GM18520 (cell line): ENCODE data around the gene ZNF124.
"Not testable (repeated sequence)": the region's sequence is repeated elsewhere in the genome, so short reads cannot be mapped to it uniquely, and the experiment has no call there.

Experiments
- ATAC-seq: cut with Tn5 transposase; IDR thresholded peaks from one replicate; pipeline ENCODE4 v1.9.1; 2021; ENCODE audit not compliant: unreplicated experiment

ZNF124 gene

DNA sequence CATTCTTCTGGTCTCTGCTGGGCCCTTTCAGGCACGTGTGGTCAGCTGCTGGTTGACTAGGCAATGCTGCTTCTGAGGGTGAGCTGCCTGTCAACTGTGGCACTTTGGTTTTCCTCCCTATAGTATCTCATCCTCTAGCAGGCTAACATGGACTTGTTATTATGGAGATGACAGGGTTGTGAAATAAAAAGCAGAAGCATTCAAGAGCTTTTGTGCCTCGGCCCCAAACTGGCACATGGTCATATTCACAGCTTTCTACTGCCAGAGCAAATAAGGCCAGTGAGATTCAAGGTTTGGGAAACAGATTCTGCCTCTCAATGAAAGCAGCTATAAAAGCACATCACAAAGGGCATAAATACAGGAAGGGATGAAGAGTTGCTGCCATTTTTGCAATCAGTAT lies 1.6 kb upstream of the ZNF124 start:
- no peak for ATAC-seq

DNA sequence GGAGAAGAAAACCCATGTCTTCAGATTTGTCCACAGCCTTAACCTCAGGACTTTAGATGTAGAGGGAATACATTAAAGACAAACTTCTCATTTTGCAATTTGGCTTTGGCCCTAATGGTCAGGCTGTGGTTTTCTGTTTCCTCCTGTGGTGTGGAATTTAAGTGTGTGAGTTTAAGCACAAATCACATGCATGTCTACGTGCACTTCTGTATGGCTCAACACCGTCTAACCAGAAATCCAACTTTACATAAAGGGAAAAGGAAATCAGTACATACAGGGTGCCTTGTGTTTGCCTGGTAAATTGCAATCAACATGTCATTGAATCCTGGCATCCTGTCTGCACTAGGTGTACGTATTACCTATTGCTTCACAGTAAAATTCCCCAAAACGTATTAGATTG lies 1.2 kb upstream of the ZNF124 start:
- ATAC-seq = no peak

DNA sequence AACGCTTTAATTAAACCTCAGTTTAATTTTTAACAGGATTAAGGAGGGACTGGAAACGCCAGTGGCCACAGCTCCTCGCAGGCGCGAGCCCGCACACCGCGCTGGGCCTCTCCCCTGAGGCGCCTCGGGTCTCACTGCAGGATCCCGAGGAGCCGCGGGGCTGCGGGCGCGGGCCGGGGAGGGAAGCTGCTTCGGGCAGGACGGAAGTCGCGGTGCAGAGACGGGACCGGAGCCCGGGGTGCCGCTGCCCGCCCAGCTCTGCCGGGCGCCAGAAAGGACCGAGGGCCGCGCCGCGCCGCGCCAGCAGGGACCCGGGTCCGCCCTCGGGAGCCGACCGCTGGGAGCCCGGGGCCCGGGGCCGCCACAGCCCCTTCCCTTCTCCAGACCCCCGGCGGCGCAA lies 377 bp downstream of the ZNF124 start:
- ATAC-seq = peak; percentile 18

DNA sequence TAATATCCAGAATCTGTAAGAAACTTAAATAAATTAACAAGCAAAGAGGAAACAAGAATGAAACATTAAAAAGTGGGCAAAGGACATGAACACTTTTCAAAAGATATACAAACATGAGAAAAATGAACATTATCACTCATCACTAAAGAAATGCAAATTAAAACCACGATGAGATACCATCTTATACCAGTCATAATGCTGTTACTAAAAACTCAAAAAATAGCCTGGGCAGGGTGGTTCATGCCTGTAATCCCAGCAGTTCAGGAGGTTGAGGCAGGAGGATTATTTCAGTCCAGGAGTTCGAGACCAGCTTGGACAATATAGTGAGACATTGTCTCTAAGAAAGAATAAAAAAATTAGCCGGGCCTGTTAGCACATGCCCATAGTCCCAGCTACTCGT lies 6.1 kb downstream of the ZNF124 start:
- no peak for ATAC-seq

DNA sequence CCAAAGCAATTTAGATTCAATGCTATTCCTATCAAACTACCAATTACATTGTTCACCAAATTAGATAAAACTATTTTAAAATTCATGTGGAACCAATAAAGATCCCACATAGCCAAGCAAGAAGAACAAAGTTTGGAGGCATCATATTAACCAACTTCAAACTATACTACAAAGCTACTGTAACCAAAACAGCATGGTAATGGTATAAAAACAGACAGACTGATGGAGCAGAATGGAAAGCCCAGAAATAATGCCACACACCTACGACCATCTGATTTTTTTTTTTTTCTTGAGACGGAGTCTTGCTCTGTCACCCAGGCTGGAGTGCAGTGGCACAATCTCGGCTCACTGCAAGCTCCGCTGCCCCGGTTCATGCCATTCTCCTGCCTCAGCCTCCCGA lies 7.1 kb downstream of the ZNF124 start:
- no peak for ATAC-seq

DNA sequence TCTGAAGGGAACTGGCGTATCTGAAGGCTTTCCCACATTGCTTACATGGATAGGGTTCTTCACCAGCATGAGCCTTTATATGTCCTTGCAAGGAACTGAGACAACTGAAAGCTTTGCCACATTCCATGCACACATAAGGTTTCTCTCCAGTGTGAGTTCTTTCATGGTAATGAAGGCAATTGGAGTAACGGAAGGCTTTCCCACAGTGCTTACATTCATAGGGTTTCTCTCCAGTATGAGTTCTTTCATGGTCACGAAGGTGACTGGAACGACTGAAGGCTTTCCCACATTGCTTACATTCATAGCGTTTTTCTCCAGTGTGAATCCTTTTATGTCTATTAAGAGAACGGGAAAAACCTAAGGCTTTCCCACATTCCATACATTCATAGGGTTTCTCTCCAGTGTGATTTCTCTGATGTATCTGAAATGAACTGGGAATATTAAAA lies 15.0 kb downstream of the ZNF124 start:
- ATAC-seq = no peak

DNA sequence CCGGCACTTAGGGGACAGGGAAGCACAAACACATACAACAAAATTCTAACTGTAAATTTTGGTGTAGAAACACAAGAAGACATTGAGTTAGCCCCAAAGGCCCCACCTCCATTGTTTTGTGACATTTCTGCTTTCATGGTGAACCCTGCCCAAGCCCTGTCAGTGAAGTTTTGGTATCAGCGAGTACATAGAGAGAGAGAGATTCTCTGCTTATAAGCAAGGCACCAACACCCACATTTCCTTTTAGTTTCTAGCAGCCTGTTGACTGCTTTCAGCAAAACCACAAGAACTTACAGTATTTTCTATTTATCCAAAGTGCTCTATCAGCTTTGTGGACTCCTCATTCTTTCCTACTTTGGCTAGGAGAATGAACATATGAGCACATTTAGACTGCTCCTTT lies 24.0 kb downstream of the ZNF124 start:
- ATAC-seq = no peak

DNA sequence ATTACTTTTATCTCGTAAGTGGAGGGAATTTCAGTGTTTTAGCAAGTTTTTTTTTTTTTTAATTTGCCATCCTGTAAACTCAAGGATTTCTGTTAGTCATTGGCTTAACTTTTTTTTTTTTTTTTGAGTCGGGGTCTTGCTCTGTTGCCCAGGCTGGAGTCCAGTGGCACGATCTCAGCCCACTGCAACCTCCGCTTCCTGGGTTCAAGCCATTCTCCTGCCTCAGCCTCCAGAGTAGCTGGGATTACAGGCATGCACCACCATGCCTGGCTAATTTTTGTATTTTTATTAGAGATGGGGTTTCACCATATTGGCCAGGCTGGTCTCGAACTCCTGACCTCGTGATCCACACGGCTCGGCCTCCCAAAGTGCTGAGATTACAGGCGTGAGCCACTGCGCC lies 24.7 kb downstream of the ZNF124 start:
- not testable (repeated sequence) for ATAC-seq

DNA sequence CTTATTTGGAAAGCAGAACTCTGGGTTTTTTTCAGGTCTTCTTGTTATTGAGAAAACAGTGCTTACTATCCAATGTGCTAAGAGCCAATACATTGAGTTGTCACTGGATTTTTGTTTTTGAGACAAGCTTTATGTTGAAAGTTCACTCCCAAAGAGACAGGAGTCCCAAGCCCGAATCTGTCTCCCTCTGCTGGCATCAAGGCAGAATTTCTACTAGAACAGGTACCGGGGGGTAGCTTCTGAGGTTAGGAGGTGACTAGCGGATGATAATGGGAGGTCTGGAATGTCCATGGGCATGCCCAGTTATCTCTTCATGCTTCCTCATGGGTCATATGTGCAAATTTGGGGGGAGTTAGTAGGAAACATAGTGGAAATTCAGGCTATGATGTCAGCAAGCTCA lies 25.1 kb downstream of the ZNF124 start:
- no peak for ATAC-seq

DNA sequence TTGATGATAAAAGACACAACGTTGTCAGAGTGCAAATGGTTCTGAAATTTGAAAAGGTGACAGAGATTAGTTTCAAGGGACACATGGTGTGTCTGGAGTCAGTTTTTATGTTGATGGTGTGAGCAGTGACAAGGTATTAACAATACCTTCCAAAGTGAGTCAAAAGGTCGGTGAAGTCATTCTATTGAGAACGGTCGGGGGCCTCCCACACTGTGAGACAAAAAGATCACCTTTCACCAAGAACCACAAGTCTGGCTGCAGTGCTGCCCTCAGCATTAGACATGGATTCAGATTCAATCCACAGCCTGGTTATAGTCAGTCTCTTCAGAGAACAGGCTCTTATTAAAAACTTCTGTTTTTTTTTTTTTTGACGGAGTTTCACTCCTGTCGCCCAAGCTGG lies 26.5 kb downstream of the ZNF124 start:
- ATAC-seq = no peak

DNA sequence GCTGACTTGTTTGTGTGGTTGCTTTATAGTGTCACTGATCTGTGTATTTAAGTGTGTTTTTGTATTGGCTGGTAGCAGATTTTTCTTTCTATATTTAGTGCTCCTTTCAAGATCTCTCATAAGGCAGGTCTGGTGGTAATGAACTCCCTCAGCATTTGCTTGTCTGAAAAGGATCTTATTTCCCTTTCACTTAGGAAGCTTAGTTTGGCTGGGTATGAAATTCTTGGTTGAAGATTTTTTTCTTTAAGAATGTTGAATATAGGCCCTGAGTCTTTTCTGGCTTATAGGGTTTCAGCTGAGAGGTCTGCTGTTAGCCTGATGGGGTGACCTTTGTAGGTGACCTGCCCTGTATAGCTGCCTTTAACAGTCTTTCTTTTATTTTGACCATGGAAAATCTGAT lies 32.3 kb downstream of the ZNF124 start:
- ATAC-seq = not testable (repeated sequence)

DNA sequence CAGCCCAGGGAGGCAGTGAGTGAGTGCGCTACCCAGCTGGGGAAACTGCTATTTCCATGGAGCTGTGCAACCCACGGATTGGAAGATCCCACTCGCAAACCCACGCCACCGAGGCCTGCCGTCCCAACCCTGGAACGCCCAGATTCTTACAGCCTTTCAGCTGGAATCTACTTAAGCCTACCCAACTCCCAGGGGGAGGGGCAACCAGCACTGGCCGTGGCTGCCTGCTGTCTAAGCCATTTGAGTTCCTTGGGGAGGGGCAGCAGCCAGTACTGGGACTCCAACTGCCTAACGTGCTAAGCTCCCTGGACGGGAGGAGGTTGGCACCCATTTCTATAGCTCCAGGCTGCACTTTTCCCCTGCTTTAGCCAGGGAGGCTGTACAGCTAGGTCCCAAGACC lies 40.6 kb downstream of the ZNF124 start:
- no peak for ATAC-seq

DNA sequence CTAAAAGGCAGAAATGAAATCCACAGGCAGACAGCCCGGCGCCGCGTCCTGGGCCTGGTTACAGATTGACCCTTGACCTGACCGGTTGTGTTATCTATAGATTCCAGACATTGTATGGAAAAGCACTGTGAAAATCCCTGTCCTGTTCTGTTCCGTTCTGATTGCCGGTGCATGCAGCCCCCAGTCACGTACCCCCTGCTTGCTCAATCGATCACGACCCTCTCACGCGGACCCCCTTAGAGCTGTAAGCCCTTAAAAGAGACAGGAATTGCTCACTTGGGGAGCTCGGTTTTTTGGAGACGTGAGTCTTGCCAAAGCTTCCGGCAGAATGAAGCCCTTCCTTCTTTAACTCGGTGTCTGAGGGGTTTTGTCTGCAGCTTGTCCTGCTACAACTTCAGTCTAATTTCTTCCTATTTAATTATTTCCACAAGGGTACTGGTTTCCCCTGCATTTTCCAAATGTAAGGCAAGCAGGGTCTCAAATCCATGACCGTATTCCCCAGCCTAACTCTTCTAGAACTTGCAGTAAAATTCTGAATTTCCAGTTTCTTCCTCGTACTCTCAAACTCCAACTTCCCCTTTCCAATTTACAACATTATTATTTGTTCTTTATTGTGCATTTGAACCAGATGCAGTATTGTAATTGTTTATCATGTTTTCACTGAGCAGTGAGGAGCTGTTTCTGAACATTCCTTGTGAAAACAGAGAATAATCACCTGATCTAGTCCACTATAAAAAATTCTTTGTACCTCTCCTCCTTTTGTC lies 44.1 kb downstream of the ZNF124 start:
- not testable (repeated sequence) for ATAC-seq

DNA sequence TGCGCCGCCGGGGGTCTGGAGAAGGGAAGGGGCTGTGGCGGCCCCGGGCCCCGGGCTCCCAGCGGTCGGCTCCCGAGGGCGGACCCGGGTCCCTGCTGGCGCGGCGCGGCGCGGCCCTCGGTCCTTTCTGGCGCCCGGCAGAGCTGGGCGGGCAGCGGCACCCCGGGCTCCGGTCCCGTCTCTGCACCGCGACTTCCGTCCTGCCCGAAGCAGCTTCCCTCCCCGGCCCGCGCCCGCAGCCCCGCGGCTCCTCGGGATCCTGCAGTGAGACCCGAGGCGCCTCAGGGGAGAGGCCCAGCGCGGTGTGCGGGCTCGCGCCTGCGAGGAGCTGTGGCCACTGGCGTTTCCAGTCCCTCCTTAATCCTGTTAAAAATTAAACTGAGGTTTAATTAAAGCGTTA lies 45.2 kb downstream of the ZNF124 start:
- peak; percentile 25 for ATAC-seq

DNA sequence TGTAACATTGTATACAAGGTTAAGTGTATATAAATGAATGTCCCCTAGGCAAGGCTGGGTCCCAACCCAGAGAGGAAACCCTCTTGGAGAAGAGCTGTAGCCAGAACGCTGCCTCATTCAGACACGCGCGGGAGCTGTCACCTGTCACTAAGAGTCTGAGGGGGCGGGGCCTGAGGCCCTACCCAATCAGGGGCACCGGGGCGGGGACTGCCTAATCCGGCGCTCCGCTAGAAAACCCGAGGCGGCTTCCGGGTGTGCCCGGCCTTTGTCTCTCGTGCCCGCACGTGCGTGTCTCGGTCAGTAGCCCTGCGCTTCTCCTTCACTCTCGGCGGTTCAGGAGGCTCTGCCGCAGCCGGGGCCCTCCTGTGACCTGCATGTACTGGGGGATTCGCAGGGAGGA lies 45.7 kb downstream of the ZNF124 start:
- ATAC-seq = peak; percentile 98

DNA sequence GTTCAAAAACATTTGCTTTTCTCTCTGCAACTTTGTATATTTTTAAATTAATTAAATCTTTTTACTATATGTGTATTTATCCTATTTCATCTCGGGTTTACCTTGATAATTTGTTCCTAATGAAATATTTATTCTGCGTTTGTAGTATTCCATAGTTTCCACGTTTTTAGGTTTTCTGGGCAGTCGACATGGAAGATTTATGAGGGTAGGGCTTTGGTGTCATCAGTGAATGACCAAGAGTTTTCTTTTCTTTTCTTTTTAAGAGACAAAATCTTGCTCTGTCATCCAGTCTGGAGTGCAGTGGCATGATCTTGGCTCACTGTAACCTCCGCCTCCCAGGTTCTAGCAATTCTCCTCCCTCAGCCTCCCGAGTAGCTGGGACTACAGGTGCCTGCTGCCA lies 50.4 kb downstream of the ZNF124 start:
- ATAC-seq = no peak

DNA sequence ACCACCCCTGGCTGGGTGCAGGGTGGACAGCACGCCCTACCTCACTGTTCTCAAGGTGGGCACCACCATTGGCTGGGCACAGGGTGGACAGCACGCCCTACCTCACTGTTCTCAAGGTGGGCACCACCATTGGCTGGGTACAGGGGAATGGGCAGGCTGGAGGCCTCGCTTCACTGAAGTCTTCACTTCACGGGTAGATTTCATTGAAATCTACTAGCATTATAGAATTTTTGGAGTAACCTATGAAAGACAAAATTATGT lies 51.5 kb downstream of the ZNF124 start:
- ATAC-seq = not testable (repeated sequence)

DNA sequence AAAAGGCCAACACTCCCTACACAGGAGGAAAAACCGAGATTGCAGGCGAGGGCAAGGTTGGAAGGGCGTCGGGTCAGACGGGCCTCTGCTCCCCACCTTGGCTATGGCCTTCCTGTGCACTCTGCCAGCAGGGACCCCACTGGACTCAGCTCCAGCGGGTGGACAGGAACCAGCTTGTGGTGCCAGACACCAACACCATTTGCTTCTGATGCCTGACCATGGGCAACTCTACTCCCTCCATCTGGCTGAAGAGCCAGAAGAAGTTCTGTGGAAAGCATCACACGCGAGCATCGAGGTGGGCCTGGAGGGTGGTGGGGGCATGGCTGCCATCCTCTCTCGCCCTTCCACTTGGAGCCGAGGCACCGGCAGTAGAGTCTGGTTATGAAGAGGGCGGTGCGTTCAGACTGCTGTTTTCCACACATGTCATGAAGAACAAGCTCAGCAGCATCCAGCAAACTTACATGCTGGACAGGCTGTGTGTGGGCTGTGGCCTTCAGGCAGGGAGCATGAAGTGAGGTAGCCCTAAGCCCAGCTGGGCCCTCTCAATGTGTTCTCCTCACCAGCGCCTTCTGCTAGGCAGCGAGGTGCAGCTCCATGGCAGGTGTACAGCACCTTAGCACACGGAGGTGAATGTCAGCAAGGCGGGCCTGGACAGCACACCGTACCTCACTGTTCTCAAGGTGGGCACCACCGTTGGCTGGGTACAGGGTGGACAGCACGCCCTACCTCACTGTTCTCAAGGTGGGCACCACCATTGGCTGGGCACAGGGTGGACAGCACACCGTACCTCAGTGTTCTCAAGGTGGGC lies 52.0 kb downstream of the ZNF124 start:
- ATAC-seq = no peak

DNA sequence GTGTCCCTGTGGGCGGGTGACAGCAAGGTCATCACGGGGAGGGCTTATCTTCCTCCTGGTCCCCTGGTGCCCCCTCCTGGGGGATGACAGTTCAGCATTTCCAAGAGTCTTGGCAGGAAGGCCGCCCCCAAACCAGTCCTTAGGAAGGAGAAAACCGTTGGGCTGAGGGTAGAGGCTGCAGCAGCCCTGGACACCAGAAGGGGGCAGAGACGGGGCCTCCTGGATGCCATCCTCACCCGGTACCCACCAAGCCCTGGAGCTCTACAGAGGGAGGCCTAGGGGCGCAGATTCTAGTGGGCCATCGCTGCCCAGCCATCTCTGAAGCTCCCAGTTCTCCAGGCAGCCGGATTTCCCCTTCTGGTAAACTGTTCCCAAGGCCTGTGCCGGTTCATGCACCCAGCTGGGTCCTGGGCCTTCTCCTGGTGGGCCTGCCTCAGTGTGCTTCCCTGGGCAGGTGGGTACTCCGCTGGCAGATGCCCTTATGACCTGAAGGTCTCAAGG lies 52.8 kb downstream of the ZNF124 start:
- no peak for ATAC-seq

DNA sequence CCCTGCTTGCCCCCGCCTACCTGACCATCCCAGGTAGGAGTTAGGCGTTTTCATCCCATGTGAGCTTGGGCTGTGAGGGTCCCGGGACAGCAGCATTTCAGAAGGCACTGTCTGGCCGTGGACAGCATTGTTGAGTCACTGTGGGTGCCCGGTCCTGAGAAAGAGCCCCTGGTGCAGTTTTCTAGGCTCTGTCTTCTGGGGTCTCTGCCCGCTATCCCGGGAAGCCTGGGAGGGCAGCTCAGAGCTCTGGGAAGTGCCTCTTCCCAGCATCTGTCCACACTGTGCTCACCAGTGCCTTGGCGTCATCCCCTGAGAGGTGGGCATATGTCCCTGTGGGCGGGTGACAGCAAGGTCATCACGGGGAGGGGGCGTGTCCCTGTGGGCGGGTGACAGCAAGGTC lies 56.3 kb downstream of the ZNF124 start:
- no peak for ATAC-seq

DNA sequence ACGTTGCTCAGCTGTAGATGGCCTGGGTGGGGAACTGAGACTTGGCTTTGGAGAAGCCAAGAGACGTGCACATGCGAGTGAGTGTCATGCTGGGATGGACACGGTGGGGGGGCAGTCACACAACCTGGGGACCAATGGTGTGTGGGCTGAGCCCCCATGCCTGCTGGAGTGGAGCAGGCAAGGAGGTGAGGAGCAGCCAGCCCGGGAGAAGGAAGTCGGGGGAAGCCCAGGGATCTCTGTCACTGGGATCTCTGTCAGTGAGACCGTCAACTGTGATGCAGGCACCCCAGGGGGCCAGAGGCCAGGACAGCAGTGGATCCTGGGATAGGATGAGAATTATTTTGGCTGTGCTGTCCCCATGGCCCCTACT lies 56.7 kb downstream of the ZNF124 start:
- ATAC-seq = no peak

DNA sequence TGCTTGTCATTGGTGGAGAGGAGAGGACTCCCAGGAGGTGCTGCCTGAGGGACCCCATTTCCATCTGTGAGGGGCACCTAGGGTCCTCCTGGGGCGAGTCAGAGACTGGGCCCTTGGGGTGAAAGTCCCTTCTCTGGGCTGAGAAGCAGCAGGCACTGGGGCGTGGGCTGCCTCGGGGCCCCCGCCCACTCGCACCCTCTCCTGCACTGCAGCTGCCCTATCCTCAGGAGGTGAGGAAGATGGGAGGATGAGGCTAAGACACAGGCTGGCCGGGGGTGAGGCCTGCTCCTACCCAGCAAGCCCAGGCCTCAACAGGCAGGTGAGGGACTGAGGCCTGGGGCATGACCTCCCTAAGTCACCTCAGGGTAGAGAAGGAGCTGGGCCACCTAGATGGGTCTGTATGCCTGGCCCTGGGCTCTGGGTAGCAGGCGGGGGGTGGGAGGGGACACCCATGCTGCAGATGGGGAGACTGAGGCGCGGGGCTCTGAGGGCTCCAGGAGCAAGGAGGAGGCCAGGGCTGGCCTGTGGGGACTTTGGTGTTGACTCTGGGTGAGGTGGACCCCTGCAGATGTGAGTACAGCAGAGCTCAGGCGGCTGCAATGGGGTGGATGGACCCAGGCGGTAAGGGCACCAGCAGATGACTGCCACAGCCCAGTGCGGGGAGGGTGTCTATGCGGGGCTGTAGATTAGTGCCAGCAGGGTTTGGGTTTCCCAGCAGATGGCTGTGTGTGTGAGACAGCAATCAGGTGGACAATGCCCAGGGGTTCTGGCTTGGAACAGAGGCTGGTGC lies 57.3 kb downstream of the ZNF124 start:
- ATAC-seq = no peak
